ACHN (cell line): ENCODE results near the gene ERC2.

Source experiments
- DNase-seq: peaks from one replicate; pipeline ENCODE4 v3.0.0-alpha.2; 2015
- in situ Hi-C: cut with HindIII; loops from 2 replicates; pipeline ENCODE4 v1.10.0; 2017; ENCODE audit warnings: low sequenced_read_pairs, low pct_ligation_motif_present, low pct_unique_long_range_greater_than_20kb

Gene ERC2

DNA sequence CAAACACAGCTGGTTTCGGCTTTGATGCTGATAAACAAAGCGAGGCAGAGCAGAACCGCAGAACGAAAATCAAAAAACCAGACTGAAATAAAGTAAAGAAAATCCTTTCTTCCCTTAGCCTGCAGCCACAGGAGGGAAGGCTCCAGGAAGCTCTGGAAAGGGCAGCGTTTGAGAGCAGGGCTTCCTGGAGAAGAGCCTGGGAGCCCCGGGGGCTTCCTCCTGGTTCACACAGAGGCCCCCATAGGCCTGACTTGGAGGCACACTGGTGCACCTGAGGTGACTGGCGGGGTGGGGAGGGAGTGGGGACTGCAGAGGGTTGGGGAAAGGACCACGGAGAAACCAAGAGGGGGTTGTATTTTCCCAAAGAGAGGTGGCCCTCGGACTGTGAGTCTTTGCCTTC lies 882.4 kb downstream of the ERC2 start:
- DNase-seq, result no peak
- in situ Hi-C loops, result no loop called here

GRCh38 chr3:55584716-55585368 lies 883.4 kb downstream of the ERC2 start:
- in situ Hi-C loops, result no loop called here
- no peak for DNase-seq

DNA sequence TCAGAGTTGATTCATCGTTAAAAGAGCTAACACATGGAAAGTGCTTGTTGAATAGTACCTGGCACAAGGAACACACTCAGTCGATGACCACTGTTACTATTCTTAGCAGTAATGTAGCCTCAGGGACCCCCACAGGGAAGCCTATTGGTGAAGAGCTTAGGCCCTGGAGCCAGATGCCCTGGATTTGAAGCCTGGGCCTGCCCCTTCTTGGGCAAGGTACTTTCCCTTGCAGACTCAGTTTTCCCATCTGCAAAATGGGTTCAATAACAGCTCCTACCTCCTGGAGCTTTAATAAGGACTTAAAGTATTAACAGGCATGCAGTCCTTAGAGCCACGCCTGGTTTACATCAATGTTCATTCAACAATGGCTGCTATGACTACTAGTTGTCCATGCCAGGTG lies 884.2 kb downstream of the ERC2 start:
- DNase-seq, result no peak
- in situ Hi-C loops, result no loop called here

GRCh38 chr3:55583475-55583874 lies 884.8 kb downstream of the ERC2 start:
- no peak for DNase-seq
- in situ Hi-C loops, result no loop called here

- in situ Hi-C loops, result no loop called here
- no peak for DNase-seq
These were observed 888.8 kb downstream of the ERC2 start for GRCh38 chr3:55579496-55579895.

DNA sequence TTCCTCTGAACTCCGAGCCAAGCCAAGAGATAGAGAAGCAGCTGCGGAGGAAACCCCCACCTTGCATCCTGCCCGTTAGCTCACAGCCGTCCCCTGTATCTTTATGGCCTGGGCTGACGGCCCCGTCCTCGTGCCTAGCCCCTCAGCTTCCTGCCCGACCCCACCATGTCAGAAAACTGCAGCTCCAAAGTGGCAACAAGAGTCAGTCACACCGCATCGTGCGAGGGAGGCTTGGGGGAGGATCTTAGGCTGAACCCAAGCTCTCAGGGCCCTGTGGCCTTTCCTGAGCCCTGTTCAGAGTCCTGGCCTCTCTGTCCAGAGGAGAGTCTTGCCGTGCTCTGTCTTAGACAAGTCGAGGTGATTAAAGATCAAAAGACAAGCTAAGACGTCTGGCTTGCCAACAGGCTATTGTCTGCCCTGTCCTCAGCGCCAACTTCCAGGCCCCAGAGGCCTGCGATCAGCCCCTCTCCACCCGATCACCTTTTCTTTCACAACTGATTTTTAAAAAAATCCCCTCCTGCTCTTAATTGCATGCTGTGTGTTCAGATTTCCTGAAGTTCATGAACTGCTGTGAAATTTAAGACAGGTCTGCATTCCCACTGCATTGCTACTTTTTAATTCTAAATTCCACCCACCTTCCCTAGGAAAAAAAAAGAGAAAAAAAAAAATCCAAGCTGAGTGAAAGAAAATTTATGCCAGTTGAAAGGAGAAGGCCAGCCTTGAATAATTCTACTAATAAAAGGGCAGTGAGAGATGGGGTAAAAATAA lies 891.5 kb downstream of the ERC2 start:
- no peak for DNase-seq
- in situ Hi-C loops, result no loop called here

DNA sequence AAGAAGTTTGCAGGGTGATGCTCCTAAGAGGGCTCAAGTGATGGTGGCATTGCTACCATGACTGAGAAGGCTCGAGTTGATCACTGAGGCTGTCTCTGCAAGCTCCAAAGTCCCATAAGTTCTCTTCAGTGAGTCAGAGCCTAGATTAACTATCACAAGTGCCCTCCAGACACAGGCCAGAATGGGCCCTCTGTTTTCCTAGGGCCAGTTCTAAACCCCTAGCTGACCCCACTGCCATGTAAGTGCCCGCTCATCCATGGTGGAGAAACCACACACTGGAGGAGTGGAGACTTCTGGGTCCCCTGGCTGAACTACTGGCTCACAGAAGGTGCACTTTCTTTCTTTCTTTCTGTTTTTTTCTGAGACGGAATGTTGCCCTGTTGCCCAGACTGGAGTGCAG lies 893.6 kb downstream of the ERC2 start:
- no peak for DNase-seq
- in situ Hi-C loops, result no loop called here

- no peak for DNase-seq
- in situ Hi-C loops, result no loop called here
These were observed 895.5 kb downstream of the ERC2 start for GRCh38 chr3:55572816-55573215.

DNA sequence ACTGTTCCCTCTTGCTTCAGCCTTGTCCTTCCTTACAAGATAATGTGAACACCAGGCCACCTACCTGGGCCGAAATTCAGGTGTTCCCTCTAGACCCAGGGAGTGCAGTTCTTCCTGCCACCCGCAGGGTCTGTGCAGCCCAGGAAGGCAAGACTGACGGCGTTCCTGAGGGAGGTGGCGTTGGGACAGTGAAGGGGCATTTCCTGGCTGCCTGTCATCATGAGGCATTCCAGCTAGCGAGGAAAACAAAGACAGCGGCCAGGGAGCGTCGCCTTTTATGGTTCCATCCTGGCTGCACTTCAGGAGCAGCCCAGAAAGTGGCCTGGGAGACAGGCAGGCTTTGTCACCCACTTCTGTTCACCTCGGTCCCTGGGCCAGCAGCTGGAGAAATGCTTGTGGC lies 896.4 kb downstream of the ERC2 start:
- DNase-seq, result no peak
- in situ Hi-C loops, result no loop called here

DNA sequence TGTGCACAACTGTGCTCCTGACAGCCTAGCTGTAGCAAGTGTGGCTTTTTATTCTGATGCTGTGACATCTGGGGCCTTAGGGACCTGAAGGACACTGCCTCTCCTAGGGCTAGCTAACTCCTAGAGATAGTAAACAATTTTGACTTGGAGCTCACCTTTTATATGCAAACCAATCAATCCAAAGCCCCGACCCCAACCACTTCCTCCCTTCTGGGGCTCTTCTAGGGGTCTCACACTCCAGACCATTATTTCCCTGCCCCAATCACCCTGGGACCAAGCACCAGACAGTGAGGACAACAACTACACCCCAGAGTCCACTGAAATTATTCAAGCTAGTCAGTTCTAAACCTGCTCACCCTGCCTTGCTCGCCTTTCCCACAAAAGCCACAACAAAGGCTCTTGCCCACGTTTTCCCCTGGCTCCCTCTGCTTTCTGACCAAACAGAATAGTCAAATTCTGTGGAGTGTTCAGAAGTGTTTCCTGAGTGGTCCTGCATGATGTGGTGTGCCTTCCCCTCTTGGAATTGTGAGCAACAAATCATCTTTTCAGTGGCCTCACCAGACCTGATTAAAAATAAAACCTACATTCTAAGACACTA lies 897.0 kb downstream of the ERC2 start:
- DNase-seq, result no peak
- in situ Hi-C loops, result no loop called here

DNA sequence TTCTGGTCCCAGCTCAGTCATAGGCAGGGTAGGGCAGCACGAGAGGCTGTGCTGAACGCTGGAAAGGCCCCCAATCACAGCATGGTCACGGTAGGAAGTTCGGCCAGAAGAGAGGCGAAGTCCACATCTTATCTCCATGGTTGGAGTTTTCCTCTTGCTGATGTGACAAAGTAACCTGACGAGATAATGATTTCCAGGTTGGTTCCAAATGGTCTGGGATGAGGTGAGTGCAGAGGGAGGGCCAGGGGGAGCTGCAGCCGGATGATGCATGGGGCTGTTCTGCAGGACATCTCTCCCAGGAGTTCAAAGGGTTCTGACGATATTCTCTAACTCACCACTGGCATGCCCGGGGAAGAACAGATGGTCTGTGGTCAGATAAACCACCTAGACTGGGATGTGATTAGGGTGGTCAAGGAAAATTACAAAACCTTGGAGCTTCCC lies 898.0 kb downstream of the ERC2 start:
- in situ Hi-C loops, result no loop called here

DNA sequence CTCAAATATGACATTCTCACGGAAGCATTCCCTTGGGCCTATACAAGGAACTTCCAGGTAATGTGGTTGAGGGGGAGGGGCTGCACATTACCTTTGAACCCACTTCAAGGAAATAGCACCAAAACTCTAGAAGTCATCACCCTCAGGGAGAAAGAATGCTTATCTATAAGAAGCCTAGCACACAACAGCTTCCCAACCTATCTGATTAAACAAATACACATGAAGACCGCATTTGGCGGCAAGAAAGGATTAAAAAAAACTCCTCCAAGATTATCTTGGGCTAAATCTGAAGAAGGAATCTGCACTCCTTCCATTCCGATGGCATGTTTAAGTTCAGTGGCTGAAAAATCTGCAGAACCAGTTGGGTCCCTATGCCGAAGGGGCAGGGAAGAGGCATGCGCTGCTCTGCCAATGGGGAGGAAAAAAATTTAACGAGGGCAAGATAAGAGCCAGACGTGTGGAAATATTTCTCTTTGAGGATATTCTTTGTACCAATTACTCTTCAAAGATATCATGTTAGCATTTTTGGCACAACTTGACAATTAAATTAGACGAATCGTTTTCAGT lies 899.2 kb downstream of the ERC2 start:
- DNase-seq, result no peak
- in situ Hi-C loops, result no loop called here

More for the DNA sequence above, 898.0 kb downstream of the ERC2 start:
- DNase-seq, result no peak

- DNase-seq, result no peak
These were observed 900.7 kb downstream of the ERC2 start for GRCh38 chr3:55567615-55568014.

GRCh38 chr3:55567121-55567520 lies 901.1 kb downstream of the ERC2 start:
- in situ Hi-C loops, result no loop called here

More at GRCh38 chr3:55567615-55568014, 900.7 kb downstream of the ERC2 start:
- in situ Hi-C loops, result no loop called here

GRCh38 chr3:55565521-55565920 lies 902.7 kb downstream of the ERC2 start:
- in situ Hi-C loops, result no loop called here
- no peak for DNase-seq

More at GRCh38 chr3:55567121-55567520, 901.1 kb downstream of the ERC2 start:
- no peak for DNase-seq

- no peak for DNase-seq
- in situ Hi-C loops, result no loop called here
These were observed 903.5 kb downstream of the ERC2 start for GRCh38 chr3:55564726-55565125.

DNA sequence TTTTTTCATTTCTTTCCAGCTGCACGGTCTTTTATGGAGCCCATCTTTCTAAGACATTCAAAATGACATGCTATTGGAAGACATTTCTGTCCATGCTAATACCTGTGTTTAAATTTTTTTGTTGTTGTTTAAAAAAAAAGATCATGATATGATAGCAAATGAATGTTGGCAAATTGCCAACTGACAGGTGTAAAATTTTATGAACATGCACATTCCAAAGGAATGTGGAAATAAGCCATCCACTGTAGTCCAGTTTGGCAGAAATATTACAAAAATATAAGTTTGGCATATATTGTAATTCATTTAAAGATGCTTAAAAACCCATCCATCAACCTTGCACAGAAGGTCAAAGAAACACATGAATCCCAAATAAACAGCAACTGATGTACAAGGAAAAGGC lies 905.6 kb downstream of the ERC2 start:
- in situ Hi-C loops, result no loop called here
- no peak for DNase-seq

DNA sequence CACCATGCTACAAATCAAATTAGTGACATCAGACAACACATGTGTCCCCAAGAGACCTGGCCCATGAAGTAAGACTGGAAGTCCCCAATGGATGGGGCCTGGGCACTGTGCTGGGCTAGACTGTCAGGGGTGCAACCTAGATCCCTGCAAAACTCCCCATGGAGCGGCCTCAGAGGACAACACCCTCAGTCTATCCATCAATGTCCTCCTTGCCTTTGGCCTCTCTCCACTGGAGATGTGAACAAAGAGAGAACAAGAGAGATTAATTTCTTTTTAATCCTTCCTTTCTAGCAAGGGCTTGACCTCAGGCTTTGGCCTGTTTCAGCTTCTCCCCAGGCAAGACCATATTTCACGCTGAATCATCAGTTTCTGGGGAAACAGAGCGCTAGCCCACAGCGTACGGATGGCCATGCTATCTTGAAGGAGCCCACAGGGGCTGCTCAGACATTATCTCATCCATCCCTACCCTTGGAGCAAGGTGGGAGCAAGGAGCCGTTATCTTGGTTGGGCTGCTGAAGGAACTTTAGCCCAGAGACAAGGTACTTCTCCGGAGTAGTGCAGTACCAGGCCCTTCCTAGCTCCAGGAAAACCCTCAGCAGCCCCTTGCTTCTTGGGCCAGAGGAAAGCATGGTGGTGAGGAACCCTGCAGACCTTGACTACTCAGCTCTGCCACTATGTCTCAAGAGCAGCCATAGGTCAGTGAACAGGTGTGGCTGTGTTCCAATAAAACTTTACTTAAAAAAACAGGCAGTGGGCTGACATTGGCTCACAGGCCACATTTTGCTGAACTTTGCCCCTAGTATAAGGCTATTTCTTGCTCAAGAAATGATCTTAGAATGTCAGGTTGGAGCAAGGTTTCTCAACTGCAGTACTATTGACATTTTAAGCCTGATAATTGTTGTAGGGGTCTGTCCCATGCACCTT lies 908.5 kb downstream of the ERC2 start:
- no peak for DNase-seq
- in situ Hi-C loops, result no loop called here
